Gastrocnemius medialis (tissue), 4 donors: ENCODE results near the gene GRIN2A. TPM values are rescaled to one million over a fixed set of nuclear protein-coding genes. Genes with fewer than 3 reads are reported as not detected.

ENCODE experiments used
- ATAC-seq, 2 donors: fragments of 150-250 bp; one replicate each; pipeline ENCODE4 v1.9.1; 2016
- DNase-seq, 2 donors: peaks; one replicate each; pipeline ENCODE4 v3.0.0-alpha.2; 2019
- H3K27ac ChIP-seq, 4 donors: fragments of 200-600 bp; sonication (generic); 1 replicate in 1 of 4; 2 replicates in 3 of 4; pipeline ENCODE4 v1.5.1; 2016 to 2018; ENCODE audit warnings: mild to moderate bottlenecking in 2 of 4, moderate library complexity in 1 of 4
- H3K27me3 ChIP-seq, 3 donors: fragments of 200-600 bp; sonication (generic) in 2 of 3; 1 replicate in 1 of 3; 2 replicates in 2 of 3; pipeline versions ENCODE4 v1.5.1 to v1.6.0; 2016 to 2019; ENCODE audit warnings: mild to moderate bottlenecking in 1 of 3, moderate library complexity in 1 of 3
- H3K36me3 ChIP-seq, 2 donors: fragments of 200-600 bp; sonication (generic) in 1 of 2; one replicate each; pipeline ENCODE4 v1.5.1; 2017 to 2018
- H3K4me1 ChIP-seq, 2 donors: fragments of 200-600 bp; sonication (generic) in 1 of 2; one replicate each; pipeline ENCODE4 v1.5.1; 2016 to 2017; ENCODE audit warnings: mild to moderate bottlenecking in 2 of 2
- H3K4me3 ChIP-seq, 4 donors: fragments of 200-600 bp; sonication (generic) in 3 of 4; 1 replicate in 1 of 4; 2 replicates in 3 of 4; pipeline ENCODE4 v1.5.1; 2016 to 2019; ENCODE audit warnings: mild to moderate bottlenecking in 2 of 4
- H3K9me3 ChIP-seq, 3 donors: fragments of 200-600 bp; sonication (generic) in 2 of 3; 1 replicate in 1 of 3; 2 replicates in 2 of 3; pipeline ENCODE4 v1.5.1; 2016 to 2019
- CTCF ChIP-seq, 5 experiments: fragments of 450-650 bp in 3 of 5; fragments of 200-600 bp in 2 of 5; sonication (generic) in 2 of 5; IDR thresholded peaks in 4 of 5; conservative IDR thresholded peaks in 1 of 5; 1 replicate in 4 of 5; 2 replicates in 1 of 5; pipeline ENCODE4 v1.5.1; 2016 to 2019; ENCODE audit warnings: antibody characterized with exemption in 5 of 5, mild to moderate bottlenecking in 3 of 5, moderate library complexity in 3 of 5
- POLR2A ChIP-seq, 2 donors: fragments of 450-650 bp; IDR thresholded peaks; one replicate each; pipeline ENCODE4 v1.6.1; 2017; ENCODE audit warnings: antibody characterized with exemption in 2 of 2, mild to moderate bottlenecking in 2 of 2, moderate library complexity in 2 of 2
- in situ Hi-C, 4 donors: fragments of 200-750 bp; cut with MboI; loops; one replicate each; pipeline versions ENCODE4 v1.15.0 to v1.8.0; 2017; ENCODE audit warnings: low sequenced_read_pairs in 4 of 4
- intact Hi-C: fragments of 100-400 bp; cut with DNase I; formaldehyde crosslinking; loops from one replicate; pipeline ENCODE4 v1.15.1; 2023; ENCODE audit warnings: low total_unique reads
- total RNA-seq, 4 donors: library from RNA; depleted of rRNA; stranded (reverse); fragments of >200 nt; gene quantifications; one replicate each; pipeline versions ENCODE4 v1.1.0 to v1.2.3, GENCODE V29; 2016

The GRIN2A gene
- total RNA-seq, 4 donors from 2014 or later = 0.13 to 0.87 TPM; not detected in 2

GRCh38 chr16:9845661-9846361 lies 336.4 kb downstream of the GRIN2A start:
- in situ Hi-C loops = no loop called here
- H3K9me3 ChIP-seq = no peaks in the 10 kb centered on the region

GRCh38 chr16:9844361-9844760 lies 337.9 kb downstream of the GRIN2A start:
- H3K4me1 ChIP-seq = no peaks in the 10 kb centered on the region
- H3K27me3 ChIP-seq = no peaks in the 10 kb centered on the region
- in situ Hi-C loops = no loop called here
- ATAC-seq = no peak
- no peaks in the 10 kb centered on the region for H3K9me3 ChIP-seq
- intact Hi-C loops = no loop called here
- no peaks in the 10 kb centered on the region for H3K36me3 ChIP-seq
- TF ChIP-seq CTCF (IDR thresholded peaks at IDR 0.05 in 4 of 5, conservative IDR thresholded peaks at IDR 0.05 in 1 of 5) = no peak
- no peak for TF ChIP-seq POLR2A (IDR thresholded peaks at IDR 0.05)
- H3K27ac ChIP-seq = no peak overlapping the region
- DNase-seq = no peak
- no peak overlapping the region for H3K4me3 ChIP-seq

More at GRCh38 chr16:9845661-9846361, 336.4 kb downstream of the GRIN2A start:
- intact Hi-C loops = no loop called here
- TF ChIP-seq POLR2A (IDR thresholded peaks at IDR 0.05) (no peak), CTCF (IDR thresholded peaks at IDR 0.05 in 4 of 5, conservative IDR thresholded peaks at IDR 0.05 in 1 of 5) (no peak)
- no peaks in the 10 kb centered on the region for H3K36me3 ChIP-seq
- H3K27me3 ChIP-seq = no peaks in the 10 kb centered on the region
- H3K27ac ChIP-seq = no peak overlapping the region
- DNase-seq (no peak), ATAC-seq (no peak)
- H3K4me1 ChIP-seq = no peaks in the 10 kb centered on the region
- H3K4me3 ChIP-seq = no peak overlapping the region

- intact Hi-C loops (no loop called here), in situ Hi-C loops (no loop called here)
- no peaks in the 10 kb centered on the region for H3K27me3 ChIP-seq
- DNase-seq (no peak), ATAC-seq (no peak)
- H3K4me3 ChIP-seq = no peak overlapping the region
- H3K9me3 ChIP-seq = no peaks in the 10 kb centered on the region
- no peak overlapping the region for H3K27ac ChIP-seq
- no peaks in the 10 kb centered on the region for H3K36me3 ChIP-seq
- no peaks in the 10 kb centered on the region for H3K4me1 ChIP-seq
- TF ChIP-seq POLR2A (IDR thresholded peaks at IDR 0.05) (no peak), CTCF (IDR thresholded peaks at IDR 0.05 in 4 of 5, conservative IDR thresholded peaks at IDR 0.05 in 1 of 5) (no peak)
Measured at GRCh38 chr16:9843424-9844018, 338.7 kb downstream of the GRIN2A start.

- no peak overlapping the region for H3K4me3 ChIP-seq
- in situ Hi-C loops = no loop called here
- DNase-seq (no peak), ATAC-seq (no peak)
- H3K9me3 ChIP-seq = no peaks in the 10 kb centered on the region
- intact Hi-C loops = no loop called here
- no peak overlapping the region for H3K27ac ChIP-seq
- H3K27me3 ChIP-seq = no peaks in the 10 kb centered on the region
- TF ChIP-seq CTCF (IDR thresholded peaks at IDR 0.05 in 4 of 5, conservative IDR thresholded peaks at IDR 0.05 in 1 of 5) (no peak), POLR2A (IDR thresholded peaks at IDR 0.05) (no peak)
- no peaks in the 10 kb centered on the region for H3K4me1 ChIP-seq
- H3K36me3 ChIP-seq = no peaks in the 10 kb centered on the region
Measured at GRCh38 chr16:9840761-9841665, 341.2 kb downstream of the GRIN2A start.
